ENCODE data around the gene OVAAL. TPM values are rescaled to one million over a fixed set of nuclear protein-coding genes. Genes with fewer than 3 reads are reported as not detected.

Gene OVAAL
- total and polyA plus RNA-seq, 9 of the 15 experiments (the other 6 are each of a cell fraction or from before 2014, with no cell fraction given) = 0.04 to 0.18 (median 0.08) TPM; not detected in 4

GRCh38 chr1:180551997-180552396 lies 6.8 kb upstream of the OVAAL start (continued):
- no peak for TF ChIP-seq ZNF197 (CRISPR knock-in tag; IDR thresholded peaks at IDR 0.05; ENCODE audit: low read depth)
- no peak for TF ChIP-seq HDGF (IDR thresholded peaks at IDR 0.05)
- no peak for TF ChIP-seq KDM4B (IDR thresholded peaks at IDR 0.05; ENCODE audit: borderline replicate concordance in 2 of 2, low read depth in 1 of 2)
- TF ChIP-seq MCM7 (IDR thresholded peaks at IDR 0.05) = no peak
- peak; percentile 92 for TF ChIP-seq MAFF (IDR thresholded peaks at IDR 0.05; ENCODE audit: low read length)
- peak; percentile 60 for TF ChIP-seq EHMT2 (IDR thresholded peaks at IDR 0.05)
- peak; percentile 93 for TF ChIP-seq MAFK (IDR thresholded peaks at IDR 0.05; ENCODE audit: low read length)
- no peak for TF ChIP-seq HDAC8 (tag; IDR thresholded peaks at IDR 0.05)
- peak; percentile 94 for TF ChIP-seq MAFG (tag; conservative IDR thresholded peaks at IDR 0.05)
- TF ChIP-seq, protein P1, sequence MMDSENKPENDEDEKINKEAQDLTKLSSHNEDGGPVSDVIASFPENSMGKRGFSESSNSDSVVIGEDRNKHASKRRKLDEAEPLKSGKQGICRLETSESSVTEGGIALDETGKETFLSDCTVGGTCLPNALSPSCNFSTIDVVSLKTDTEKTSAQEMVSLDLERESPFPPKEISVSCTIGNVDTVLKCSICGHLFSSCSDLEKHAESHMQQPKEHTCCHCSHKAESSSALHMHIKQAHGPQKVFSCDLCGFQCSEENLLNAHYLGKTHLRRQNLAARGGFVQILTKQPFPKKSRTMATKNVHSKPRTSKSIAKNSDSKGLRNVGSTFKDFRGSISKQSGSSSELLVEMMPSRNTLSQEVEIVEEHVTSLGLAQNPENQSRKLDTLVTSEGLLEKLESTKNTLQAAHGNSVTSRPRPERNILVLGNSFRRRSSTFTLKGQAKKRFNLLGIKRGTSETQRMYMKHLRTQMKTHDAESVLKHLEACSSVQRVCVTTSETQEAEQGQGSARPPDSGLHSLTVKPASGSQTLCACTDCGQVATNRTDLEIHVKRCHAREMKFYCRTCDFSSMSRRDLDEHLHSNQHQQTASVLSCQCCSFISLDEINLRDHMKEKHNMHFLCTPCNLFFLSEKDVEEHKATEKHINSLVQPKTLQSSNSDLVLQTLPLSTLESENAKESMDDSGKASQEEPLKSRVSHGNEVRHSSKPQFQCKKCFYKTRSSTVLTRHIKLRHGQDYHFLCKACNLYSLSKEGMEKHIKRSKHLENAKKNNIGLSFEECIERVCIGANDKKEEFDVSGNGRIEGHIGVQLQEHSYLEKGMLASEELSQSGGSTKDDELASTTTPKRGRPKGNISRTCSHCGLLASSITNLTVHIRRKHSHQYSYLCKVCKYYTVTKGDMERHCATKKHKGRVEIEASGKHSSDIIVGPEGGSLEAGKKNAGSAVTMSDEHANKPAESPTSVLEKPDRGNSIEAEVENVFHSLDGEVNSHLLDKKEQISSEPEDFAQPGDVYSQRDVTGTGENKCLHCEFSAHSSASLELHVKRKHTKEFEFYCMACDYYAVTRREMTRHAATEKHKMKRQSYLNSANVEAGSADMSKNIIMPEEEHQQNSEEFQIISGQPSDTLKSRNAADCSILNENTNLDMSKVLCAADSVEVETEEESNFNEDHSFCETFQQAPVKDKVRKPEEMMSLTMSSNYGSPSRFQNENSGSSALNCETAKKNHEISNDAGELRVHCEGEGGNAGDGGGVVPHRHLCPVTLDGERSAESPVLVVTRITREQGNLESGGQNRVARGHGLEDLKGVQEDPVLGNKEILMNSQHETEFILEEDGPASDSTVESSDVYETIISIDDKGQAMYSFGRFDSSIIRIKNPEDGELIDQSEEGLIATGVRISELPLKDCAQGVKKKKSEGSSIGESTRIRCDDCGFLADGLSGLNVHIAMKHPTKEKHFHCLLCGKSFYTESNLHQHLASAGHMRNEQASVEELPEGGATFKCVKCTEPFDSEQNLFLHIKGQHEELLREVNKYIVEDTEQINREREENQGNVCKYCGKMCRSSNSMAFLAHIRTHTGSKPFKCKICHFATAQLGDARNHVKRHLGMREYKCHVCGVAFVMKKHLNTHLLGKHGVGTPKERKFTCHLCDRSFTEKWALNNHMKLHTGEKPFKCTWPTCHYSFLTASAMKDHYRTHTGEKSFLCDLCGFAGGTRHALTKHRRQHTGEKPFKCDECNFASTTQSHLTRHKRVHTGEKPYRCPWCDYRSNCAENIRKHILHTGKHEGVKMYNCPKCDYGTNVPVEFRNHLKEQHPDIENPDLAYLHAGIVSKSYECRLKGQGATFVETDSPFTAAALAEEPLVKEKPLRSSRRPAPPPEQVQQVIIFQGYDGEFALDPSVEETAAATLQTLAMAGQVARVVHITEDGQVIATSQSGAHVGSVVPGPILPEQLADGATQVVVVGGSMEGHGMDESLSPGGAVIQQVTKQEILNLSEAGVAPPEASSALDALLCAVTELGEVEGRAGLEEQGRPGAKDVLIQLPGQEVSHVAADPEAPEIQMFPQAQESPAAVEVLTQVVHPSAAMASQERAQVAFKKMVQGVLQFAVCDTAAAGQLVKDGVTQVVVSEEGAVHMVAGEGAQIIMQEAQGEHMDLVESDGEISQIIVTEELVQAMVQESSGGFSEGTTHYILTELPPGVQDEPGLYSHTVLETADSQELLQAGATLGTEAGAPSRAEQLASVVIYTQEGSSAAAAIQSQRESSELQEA (IDR thresholded peaks at IDR 0.05; ENCODE audit: low read depth) = no peak
- no peak for TF ChIP-seq POLR2G (IDR thresholded peaks at IDR 0.05; ENCODE audit: low read depth, low read length)
- TF ChIP-seq GTF2E2 (tag; IDR thresholded peaks at IDR 0.05) = no peak
- TF ChIP-seq CTCFL (IDR thresholded peaks at IDR 0.05; ENCODE audit: borderline replicate concordance, insufficient read depth, low read depth, low read length, poor library complexity, severe bottlenecking) = no peak
- no peak for TF ChIP-seq IRF2 (CRISPR knock-in tag; IDR thresholded peaks at IDR 0.05)
- no peak for TF ChIP-seq ESRRB (CRISPR knock-in tag; IDR thresholded peaks at IDR 0.05; ENCODE audit: borderline replicate concordance)
- no peak for TF ChIP-seq ZNF436 (CRISPR knock-in tag; IDR thresholded peaks at IDR 0.05)
- peak; percentile 24; the same call in 1 of the 2 replicates for TF ChIP-seq JUND (IDR thresholded peaks at IDR 0.05; ENCODE audit: borderline replicate concordance, low read depth, low read length)
- TF ChIP-seq JUND (tag; IDR thresholded peaks at IDR 0.05; ENCODE audit: borderline replicate concordance, low read depth, low read length) = peak; percentile 57; the same call in 1 of the 3 replicates
- TF ChIP-seq ZBTB26 (CRISPR knock-in tag; IDR thresholded peaks at IDR 0.05) = no peak
